HG02798 (cell line): ENCODE measurements around the gene CACNA2D3.
"Not testable (repeated sequence)": the region's sequence is repeated elsewhere in the genome, so short reads cannot be mapped to it uniquely, and the experiment has no call there.

ENCODE experiments used
- ATAC-seq: cut with Tn5 transposase; IDR thresholded peaks from one replicate; pipeline ENCODE4 v1.9.1; 2021; ENCODE audit warnings: mild to moderate bottlenecking; ENCODE audit not compliant: unreplicated experiment, poor library complexity

CACNA2D3 gene

GRCh38 chr3:54639790-54640372, 517.5 kb downstream of the CACNA2D3 start:
- ATAC-seq, result not testable (repeated sequence)

- ATAC-seq, result no peak
These were observed 519.1 kb downstream of the CACNA2D3 start for GRCh38 chr3:54641226-54642014.

GRCh38 chr3:54642147-54642546, 519.8 kb downstream of the CACNA2D3 start:
- no peak for ATAC-seq

GRCh38 chr3:54647721-54648120, 525.4 kb downstream of the CACNA2D3 start:
- ATAC-seq, result no peak

GRCh38 chr3:54649551-54649950, 527.2 kb downstream of the CACNA2D3 start:
- no peak for ATAC-seq

DNA sequence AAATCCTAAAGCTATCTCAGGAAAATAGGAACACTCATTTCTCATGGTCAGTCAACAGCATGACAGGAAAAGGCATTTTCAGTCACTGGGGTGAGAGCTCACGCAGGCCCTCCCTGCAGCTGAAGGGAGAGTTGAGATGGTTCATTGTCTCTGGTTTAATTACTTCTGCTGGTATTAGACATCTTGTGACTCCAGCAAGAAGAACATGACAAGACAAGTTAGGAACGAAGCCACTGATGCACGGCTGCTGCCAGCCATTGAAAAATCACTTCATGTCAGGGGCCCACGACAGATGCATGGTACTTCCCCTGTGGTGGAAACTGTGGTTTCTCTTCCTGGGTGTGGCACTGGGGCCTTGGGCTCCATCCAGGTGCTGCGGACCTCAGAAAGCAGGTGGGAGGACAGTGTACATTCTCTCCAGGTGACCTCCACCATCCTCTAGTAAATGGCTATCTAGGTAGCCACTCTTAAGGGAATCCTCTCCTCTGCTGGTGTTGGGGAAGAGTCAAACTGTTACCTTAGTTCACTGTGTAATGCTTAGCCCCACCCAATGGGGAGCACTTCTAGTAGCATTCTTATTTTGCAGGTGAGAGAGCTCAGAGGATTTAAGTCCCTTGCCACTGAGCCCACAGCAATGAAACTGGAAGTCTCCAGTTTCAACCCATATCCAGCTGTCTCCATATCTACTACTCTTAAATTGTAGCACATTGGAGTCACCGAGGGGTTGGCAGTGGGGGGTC, 531.3 kb downstream of the CACNA2D3 start:
- ATAC-seq, result no peak

- ATAC-seq, result no peak
These were observed 532.4 kb downstream of the CACNA2D3 start for GRCh38 chr3:54654776-54655175.

GRCh38 chr3:54659347-54659746, 537.0 kb downstream of the CACNA2D3 start:
- no peak for ATAC-seq

- no peak for ATAC-seq
These were observed 538.4 kb downstream of the CACNA2D3 start for GRCh38 chr3:54660714-54661132.

DNA sequence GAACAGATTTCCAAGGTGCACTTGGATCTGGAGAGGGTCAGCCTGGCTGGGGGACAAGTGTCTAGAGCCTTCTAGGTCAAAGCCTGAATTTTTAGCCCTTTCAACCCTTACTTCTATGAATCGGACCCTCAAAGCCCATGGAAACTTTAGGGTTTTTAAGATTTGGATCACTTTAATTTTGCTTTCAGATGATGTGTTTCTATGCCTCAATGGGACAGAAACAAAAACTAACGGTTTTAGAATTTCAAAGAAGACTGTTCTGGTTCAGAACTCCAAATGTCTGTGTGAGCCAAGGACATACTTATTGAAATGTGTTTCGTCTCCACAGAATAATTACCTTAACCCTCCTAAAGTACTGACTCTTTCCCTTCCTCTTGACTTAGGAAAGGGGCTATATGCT, 538.8 kb downstream of the CACNA2D3 start:
- ATAC-seq, result no peak

DNA sequence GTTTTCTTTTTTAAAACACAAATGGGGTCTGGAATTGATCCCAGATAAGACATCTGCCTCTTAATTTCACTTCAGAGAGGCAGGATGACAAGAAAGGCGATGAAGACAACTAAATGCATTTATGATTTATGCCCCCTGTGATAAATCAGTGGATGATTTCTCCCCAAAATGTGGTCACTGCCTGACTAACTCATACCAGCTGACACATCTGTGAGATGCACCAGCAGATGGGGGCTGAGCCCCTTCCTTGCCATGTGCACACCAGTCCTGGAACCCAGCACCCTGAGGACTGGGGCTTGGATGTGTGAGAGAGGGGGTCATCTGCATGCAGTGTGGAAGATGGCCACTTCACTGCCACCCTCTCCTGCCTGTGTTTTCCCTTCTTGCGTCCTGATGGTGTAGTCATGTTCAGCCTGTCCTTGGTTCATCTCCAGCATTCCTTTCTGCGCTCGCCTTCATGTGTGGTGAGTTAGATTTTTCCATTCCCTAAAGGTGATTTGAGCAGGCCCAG, 541.2 kb downstream of the CACNA2D3 start:
- ATAC-seq, result no peak

DNA sequence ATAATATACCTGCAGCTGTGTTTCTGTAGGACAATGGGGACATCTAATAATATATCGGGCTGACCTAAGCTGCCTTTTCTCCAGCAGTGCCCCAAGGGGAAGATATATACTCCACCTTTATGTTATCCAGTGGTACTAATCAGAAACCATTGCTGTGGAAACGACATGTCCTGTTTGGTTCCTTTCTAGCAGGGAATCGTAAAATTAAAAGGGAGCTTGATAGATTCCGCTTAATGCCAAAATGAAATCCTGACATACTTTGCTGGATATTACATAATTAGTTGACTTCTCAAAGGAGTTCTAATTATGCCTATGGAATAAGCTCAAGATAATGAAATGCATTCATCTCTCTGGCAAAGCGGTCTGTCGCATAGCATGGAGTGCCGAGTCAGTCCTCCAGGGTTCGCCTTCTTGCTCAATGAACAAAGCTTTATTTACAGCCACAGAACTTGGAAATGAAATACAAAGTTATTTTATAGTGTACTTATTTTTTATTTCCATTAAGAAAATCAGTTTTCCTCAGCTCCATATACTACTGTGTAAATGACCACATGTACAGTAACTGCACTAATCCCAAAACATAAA, 542.8 kb downstream of the CACNA2D3 start:
- no peak for ATAC-seq

DNA sequence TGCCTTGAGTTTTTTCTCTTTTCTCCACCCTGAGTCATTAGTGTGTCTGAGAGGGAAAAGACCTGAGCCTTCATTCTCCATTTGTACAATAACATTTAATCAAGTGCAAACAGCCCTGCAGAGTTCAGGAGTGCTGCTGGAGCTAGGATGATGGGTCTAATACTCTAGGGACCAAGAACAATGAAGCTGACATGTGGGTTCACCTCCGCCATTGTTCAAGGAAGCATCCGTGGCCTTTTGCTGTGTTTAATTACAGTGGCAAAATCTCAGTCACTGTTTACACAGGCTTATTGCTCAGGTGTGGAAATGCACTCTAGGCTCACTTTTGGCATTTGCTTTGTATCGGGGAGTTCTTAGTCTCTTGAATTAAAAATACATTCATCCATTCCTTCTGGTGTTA, 545.9 kb downstream of the CACNA2D3 start:
- no peak for ATAC-seq

DNA sequence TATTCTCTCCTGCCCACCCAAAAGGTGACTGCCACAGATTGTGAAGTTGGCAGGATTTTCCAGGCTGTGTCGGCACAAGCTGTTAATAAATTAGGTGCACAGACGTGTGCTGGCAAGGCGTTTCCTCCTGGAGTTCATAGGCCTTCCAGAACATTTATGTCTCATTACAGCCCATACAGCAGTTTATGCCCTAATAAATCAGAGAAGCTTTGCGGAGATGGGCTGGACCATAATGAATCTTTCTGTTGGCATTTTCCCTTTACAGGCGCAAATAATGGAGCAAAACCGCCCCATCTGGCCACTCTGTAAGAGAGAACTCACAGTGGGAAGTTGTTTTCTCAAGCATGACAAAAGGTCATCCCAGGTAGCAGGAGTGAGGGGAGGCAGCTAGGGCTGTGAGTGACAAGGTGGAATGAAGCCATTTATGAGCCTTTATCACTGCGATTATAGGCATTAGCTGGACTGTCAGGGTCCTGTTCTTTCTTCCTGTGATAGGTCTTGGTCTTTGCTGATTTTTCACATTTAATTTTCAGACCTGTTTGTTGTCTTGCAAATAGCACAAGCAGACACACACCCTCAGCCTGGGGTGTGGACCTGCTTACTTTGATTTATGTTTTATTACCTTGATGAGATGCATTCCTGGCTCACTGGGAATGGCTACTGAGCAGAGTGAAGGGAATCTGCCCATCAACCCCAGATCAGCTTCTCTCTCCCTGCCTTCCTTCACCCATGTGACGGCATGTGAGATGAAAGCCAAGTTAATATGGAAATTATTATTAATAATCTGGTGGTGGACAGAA, 548.0 kb downstream of the CACNA2D3 start:
- ATAC-seq, result no peak

DNA sequence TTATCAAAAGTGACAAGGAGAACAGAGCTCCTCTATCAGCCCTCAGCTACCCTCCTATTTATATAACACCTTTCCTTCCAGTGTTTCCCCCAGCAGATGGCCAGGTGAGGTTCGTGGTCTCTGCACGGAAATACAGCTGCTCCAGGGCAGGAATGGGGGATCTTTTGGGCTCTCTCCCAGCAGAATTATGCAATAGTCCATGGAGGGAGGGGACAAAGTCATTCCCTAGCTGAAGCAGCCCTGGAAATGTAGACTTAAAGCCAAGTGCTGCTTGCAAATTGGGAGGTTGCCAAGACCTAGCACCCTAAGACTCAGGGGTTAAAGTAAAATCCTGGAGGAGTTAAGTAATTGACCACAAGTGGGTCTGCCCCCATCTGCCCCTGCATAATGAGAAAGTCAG, 549.2 kb downstream of the CACNA2D3 start:
- ATAC-seq, result no peak

DNA sequence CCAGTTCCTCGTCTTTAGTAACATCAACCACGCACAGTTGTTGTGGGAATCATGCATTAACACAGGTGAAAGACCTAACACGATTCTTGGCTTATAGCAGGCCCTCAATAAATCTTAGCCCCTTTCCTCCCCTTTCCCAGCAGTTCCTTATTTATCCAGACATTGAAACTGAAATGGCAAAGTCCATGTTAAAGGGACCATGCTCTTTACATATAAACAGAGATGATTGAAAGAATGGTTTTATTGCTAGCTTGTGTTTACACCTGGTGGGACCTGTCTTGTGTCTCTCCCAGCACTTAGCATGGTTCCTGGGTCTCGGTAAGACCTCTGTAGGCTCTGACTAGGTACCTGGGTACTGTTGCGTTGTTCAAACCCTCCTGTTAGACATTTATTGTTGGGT, 553.7 kb downstream of the CACNA2D3 start:
- ATAC-seq, result no peak

GRCh38 chr3:54681706-54682105, 559.4 kb downstream of the CACNA2D3 start:
- no peak for ATAC-seq

GRCh38 chr3:54685213-54685612, 562.9 kb downstream of the CACNA2D3 start:
- no peak for ATAC-seq

DNA sequence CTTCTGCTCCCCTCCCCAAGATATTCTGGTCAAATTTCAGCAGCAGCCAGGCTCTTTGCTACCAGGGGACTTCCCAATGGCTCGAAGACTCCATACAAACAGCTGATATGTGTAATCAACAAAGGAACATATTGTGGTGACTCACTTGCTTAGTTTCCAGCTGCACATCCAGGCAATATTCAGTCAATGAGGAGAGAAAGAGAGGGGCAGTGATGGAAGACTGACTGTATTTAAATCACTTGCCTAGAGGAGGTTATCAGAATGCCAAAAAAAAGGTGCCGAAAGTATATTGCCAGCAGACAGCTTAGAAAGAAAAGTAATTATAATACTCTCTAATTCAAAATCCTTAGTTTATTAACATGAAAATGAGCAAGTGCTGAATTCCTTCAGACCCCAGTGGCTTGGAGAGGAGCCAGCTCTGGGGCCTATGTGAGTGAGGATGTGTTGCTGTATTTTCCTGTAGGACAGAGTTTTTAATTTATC, 569.0 kb downstream of the CACNA2D3 start:
- no peak for ATAC-seq

DNA sequence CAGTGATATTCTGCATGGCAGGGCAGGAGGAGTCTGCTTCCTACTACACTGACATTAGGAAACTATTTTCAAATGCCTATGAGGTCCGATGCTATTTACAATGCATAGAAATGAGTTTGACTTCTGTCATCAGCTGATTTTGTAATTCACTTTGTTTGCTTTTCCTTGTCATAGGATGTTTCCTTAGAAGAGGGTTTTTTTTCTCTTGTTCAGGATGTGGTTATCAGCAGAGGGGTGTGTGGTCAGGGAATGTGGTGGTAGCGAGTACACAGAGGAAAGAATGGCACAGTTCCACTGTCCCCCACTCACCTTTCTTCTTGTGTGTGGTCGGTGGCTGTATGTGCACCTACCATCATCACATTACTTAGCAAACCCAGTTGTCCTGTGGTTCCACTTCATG, 574.0 kb downstream of the CACNA2D3 start:
- ATAC-seq, result no peak
